Heart right ventricle (tissue), 16 donors: ENCODE measurements around the gene ACTR1B. TPM values are rescaled to one million over a fixed set of nuclear protein-coding genes. Genes with fewer than 3 reads are reported as not detected.

Experiments
- ATAC-seq, 8 donors: fragments of 200-7000 bp; cut with Tn5 transposase; one replicate each; pipeline ENCODE4 v1.9.1; 2020; ENCODE audit warnings: mild to moderate bottlenecking in 8 of 8, moderate library complexity in 8 of 8, moderate number of reproducible peaks in 1 of 8
- DNase-seq, 2 donors: peaks; one replicate each; pipeline ENCODE4 v3.0.0-alpha.2; 2020
- H3K27ac ChIP-seq, 10 donors: fragments of 200-600 bp; sonication (generic) in 2 of 10; one replicate each; pipeline versions ENCODE4 v1.5.0 to v1.8.0; 2020 to 2022; ENCODE audit warnings: mild to moderate bottlenecking in 3 of 10
- H3K27me3 ChIP-seq, 7 donors: fragments of 200-600 bp; one replicate each; pipeline ENCODE4 v1.8.0; 2021 to 2022; ENCODE audit warnings: mild to moderate bottlenecking in 2 of 7
- H3K36me3 ChIP-seq, 9 donors: fragments of 200-600 bp; sonication (generic) in 1 of 9; one replicate each; pipeline versions ENCODE4 v1.5.0 to v1.8.0; 2020 to 2022; ENCODE audit warnings: mild to moderate bottlenecking in 2 of 9
- H3K4me1 ChIP-seq, 9 donors: fragments of 200-600 bp; sonication (generic) in 1 of 9; one replicate each; pipeline versions ENCODE4 v1.5.0 to v1.8.0; 2020 to 2022; ENCODE audit warnings: mild to moderate bottlenecking in 4 of 9
- H3K4me3 ChIP-seq, 10 donors: fragments of 200-600 bp; sonication (generic) in 2 of 10; one replicate each; pipeline versions ENCODE4 v1.5.0 to v1.8.0; 2020 to 2022; ENCODE audit warnings: mild to moderate bottlenecking in 7 of 10, moderate library complexity in 2 of 10
- H3K9me3 ChIP-seq, 11 donors: fragments of 200-600 bp in 10 of 11; sonication (generic) in 2 of 11; one replicate each; pipeline versions ENCODE4 v1.5.0 to v1.8.0; 2013 to 2022; ENCODE audit warnings: mild to moderate bottlenecking in 2 of 11, control low read depth in 1 of 11, moderate library complexity in 1 of 11
- CTCF ChIP-seq, 9 donors: fragments of 200-600 bp; sonication (generic) in 2 of 9; IDR thresholded peaks; one replicate each; pipeline versions ENCODE4 v1.5.0 to v1.8.0; 2021 to 2022; ENCODE audit warnings: antibody characterized with exemption in 9 of 9, mild to moderate bottlenecking in 5 of 9, moderate library complexity in 1 of 9
- WGBS, 2 donors: extraction: QIAGEN DNeasy Blood & Tissue Kit; methylation state at CpG; one replicate each; pipeline ENCODE4 v1.1.7; 2013; ENCODE audit warnings: inconsistent platforms in 1 of 2; 5-methylcytosine and 5-hydroxymethylcytosine counted together
- intact Hi-C, 10 donors: fragments of 100-400 bp; cut with DNase I; formaldehyde crosslinking; loops; one replicate each; pipeline versions ENCODE4 v1.11.1 to v1.14.2; 2022
- polyA plus RNA-seq, 2 donors: library from polyadenylated mRNA; stranded (reverse); fragments of 200-250 nt; gene quantifications; one replicate each; pipeline ENCODE4 v1.2.3, GENCODE V29; 2013
- total RNA-seq, 10 donors: library from RNA; stranded (reverse); fragmentation: NEBNext Ultra II Directional in 3 of 10; extraction: Animal tissue kit (Norgen Biotek cat#: 25700) in 3 of 10; gene quantifications; one replicate each; pipeline versions ENCODE4 v1.2.1 to v1.2.4, GENCODE V29; 2021 to 2023
- donor health status: Arrhythmogenic right ventricular cardiomyopathy.
- donor health status: ischemic (EF 13 %, LVEDD 7.1; RV severe dilation, severe dysfunction).
- donor health status: healthy with polysubstance abuse.
- donor health status: DM: no; HTN: yes; CAD: no.
- donor health status: DM: no; HTN: no; CAD: no.
- donor health status: ischemic (EF 25% LVEDD 6.9; RV normal size, moderate dysfunction).
- donor health status: ischemic (EF 25% LVEDD 5.7; RV mildly dilated, moderate dysfunction).
- donor health status: healthy.
- donor health status: DM: yes; HTN: yes; CAD: no.
- donor health status: Ischemic cardiomyopathy.
- donor health status: ischemic (EF 35%, LVEDD 5.7; RV mildly dilated, moderate dysfunction).
- donor health status: nonischemic (EF 11% LVEDD 7.7; RV severe dilation, severe dysfunction).
- donor health status: DM: yes; HTN: yes; CAD: no.
- donor health status: PGD.
- donor health status: ischemic (EF 29% LVEDD 5.4; RV normal size, mild dysfunction).
- donor health status: nonischemic (EF 23%, LVEDD 6.1; RV moderate dilation, normal function).

Gene ACTR1B
- total and polyA plus RNA-seq, 12 donors = 43.4 to 87.5 (median 71.4) TPM

GRCh38 chr2:97663626-97663961 is 250 bp downstream of the ACTR1B start:
- Histone ChIP-seq H3K36me3 (peaks cover 0 to 19% (median 8%) of the 10 kb centered on the region in 9 donors), H3K4me3 (peak overlapping the region; percentile 56 to 87 (median 68)), H3K27ac (peak overlapping the region; percentile 84 to 100 (median 96)), H3K27me3 (no peaks in the 10 kb centered on the region), H3K4me1 (peaks cover 0 to 38% (median 31%) of the 10 kb centered on the region in 9 donors), H3K9me3 (no peaks in the 10 kb centered on the region)
- ATAC-seq = no peak
- 0 to 1% methylated on average over 34 to 46 of the region's 46 CpGs for WGBS, 2 donors
- no peak for TF ChIP-seq CTCF (IDR thresholded peaks at IDR 0.05)
- intact Hi-C loops = loop anchor here in 4 of 10 donors (1.0 to 2.0 kb wide), 2 partner anchors 17 to 18 kb away; partner anchors contain the start of gene COX5B (in 3 of the 4)
- no peak for DNase-seq

GRCh38 chr2:97662895-97663625 is 784 bp downstream of the ACTR1B start:
- no peaks in the 10 kb centered on the region for H3K9me3 ChIP-seq
- H3K4me3 ChIP-seq = peak overlapping the region; percentile 56 to 87 (median 68)
- DNase-seq (peak; percentile 74 to 77), ATAC-seq (peak; percentile 18 to 54 (median 52))
- TF ChIP-seq CTCF (IDR thresholded peaks at IDR 0.05) = no peak
- 1% methylated on average over 24 of the region's 24 CpGs for WGBS, 2 donors
- H3K36me3 ChIP-seq = peaks cover 0 to 22% (median 13%) of the 10 kb centered on the region in 9 donors
- peak overlapping the region; percentile 84 to 100 (median 96) for H3K27ac ChIP-seq
- H3K27me3 ChIP-seq = no peaks in the 10 kb centered on the region
- peaks cover 0 to 38% (median 31%) of the 10 kb centered on the region in 9 donors for H3K4me1 ChIP-seq
- intact Hi-C loops = loop anchor here in 4 of 10 donors (1.0 to 2.0 kb wide), 2 partner anchors 16 to 18 kb away; partner anchors contain the start of gene COX5B (in 3 of the 4)

GRCh38 chr2:97662386-97662894 is 1.4 kb downstream of the ACTR1B start:
- H3K36me3 ChIP-seq = peaks cover 0 to 28% (median 20%) of the 10 kb centered on the region in 9 donors
- no peaks in the 10 kb centered on the region for H3K9me3 ChIP-seq
- H3K4me3 ChIP-seq = peak overlapping the region; percentile 56 to 87 (median 68)
- peak overlapping the region; percentile 84 to 100 (median 96) for H3K27ac ChIP-seq
- H3K4me1 ChIP-seq = peaks cover 0 to 38% (median 31%) of the 10 kb centered on the region in 9 donors
- DNase-seq (no peak), ATAC-seq (no peak)
- 28 to 30% methylated on average over 12 of the region's 12 CpGs for WGBS, 2 donors
- TF ChIP-seq CTCF (IDR thresholded peaks at IDR 0.05) = no peak
- intact Hi-C loops = loop anchor here in 3 of 10 donors (2.0 kb wide), 1 partner anchor 16 kb away; the partner anchor contains the start of gene COX5B (in 3 of the 3)
- no peaks in the 10 kb centered on the region for H3K27me3 ChIP-seq

- H3K9me3 ChIP-seq = no peaks in the 10 kb centered on the region
- peak overlapping the region in 6 of 10 donors; percentile 68 to 87 (median 70) for H3K4me3 ChIP-seq
- intact Hi-C loops = loop anchor here in 4 of 10 donors (1.0 to 2.0 kb wide), 2 partner anchors 15 kb away; partner anchors contain the start of gene COX5B (in 3 of the 4)
- peaks cover 0 to 33% (median 23%) of the 10 kb centered on the region in 9 donors for H3K36me3 ChIP-seq
- no peak for TF ChIP-seq CTCF (IDR thresholded peaks at IDR 0.05)
- H3K4me1 ChIP-seq = peaks cover 0 to 38% (median 31%) of the 10 kb centered on the region in 9 donors
- DNase-seq = no peak
- H3K27ac ChIP-seq = peak overlapping the region in 6 of 10 donors; percentile 23 to 100 (median 94)
- H3K27me3 ChIP-seq = no peaks in the 10 kb centered on the region
- 83 to 85% methylated on average over 6 of the region's 6 CpGs for WGBS, 2 donors
- ATAC-seq = no peak
Observed at GRCh38 chr2:97661927-97662326, 1.9 kb downstream of the ACTR1B start.
